Vagina (tissue), 2 donors: ENCODE measurements around the gene RASGEF1C. TPM values are rescaled to one million over a fixed set of nuclear protein-coding genes. Genes with fewer than 3 reads are reported as not detected.
"Not testable (repeated sequence)": the region's sequence is repeated elsewhere in the genome, so short reads cannot be mapped to it uniquely, and the experiment has no call there.

Experiments used
- DNase-seq, 2 donors: peaks; one replicate each; pipeline ENCODE4 v3.0.0-alpha.2; 2017; ENCODE audit errors: extremely low spot score in 2 of 2
- H3K27ac ChIP-seq: fragments of 200-600 bp; sonication (generic); one replicate; pipeline ENCODE4 v1.5.1; 2019
- H3K27me3 ChIP-seq: fragments of 200-600 bp; sonication (generic); one replicate; pipeline ENCODE4 v1.5.1; 2019
- H3K36me3 ChIP-seq, 2 donors: fragments of 200-600 bp; sonication (generic); one replicate each; pipeline ENCODE4 v1.5.1; 2017 to 2019
- H3K4me1 ChIP-seq: fragments of 200-600 bp; sonication (generic); one replicate; pipeline ENCODE4 v1.5.1; 2019
- H3K4me3 ChIP-seq, 2 donors: fragments of 200-600 bp; sonication (generic); 1 replicate in 1 of 2; 2 replicates in 1 of 2; pipeline ENCODE4 v1.5.1; 2016 to 2019
- H3K9me3 ChIP-seq: fragments of 200-600 bp; sonication (generic); one replicate; pipeline ENCODE4 v1.5.1; 2019
- POLR2A ChIP-seq, 2 donors: fragments of 450-650 bp; IDR thresholded peaks; one replicate each; pipeline ENCODE4 v1.6.1; 2017; ENCODE audit warnings: antibody characterized with exemption in 2 of 2, mild to moderate bottlenecking in 2 of 2, moderate library complexity in 2 of 2
- POLR2AphosphoS5 ChIP-seq, 2 donors: sonication (generic); formaldehyde crosslinking; IDR thresholded peaks; one replicate each; pipeline ENCODE4 v1.9.0; 2017; ENCODE audit warnings: antibody characterized with exemption in 2 of 2, mild to moderate bottlenecking in 2 of 2, low read depth in 1 of 2; ENCODE audit not compliant: insufficient read depth in 1 of 2
- intact Hi-C: fragments of 100-400 bp; cut with DNase I; formaldehyde crosslinking; loops from one replicate; pipeline ENCODE4 v1.15.1; 2023
- total RNA-seq: library from RNA; depleted of rRNA; stranded (reverse); fragments of >200 nt; gene quantifications from one replicate; pipeline ENCODE4 v1.2.3, GENCODE V29; 2016
- TF ChIP-seq, protein P1 (sequence below), 3 experiments: fragments of 450-650 bp in 2 of 3; fragments of 200-600 bp in 1 of 3; sonication (generic) in 1 of 3; IDR thresholded peaks; one replicate each; pipeline ENCODE4 v1.5.1; 2017 to 2019; ENCODE audit warnings: antibody characterized with exemption in 3 of 3, mild to moderate bottlenecking in 2 of 3, moderate library complexity in 2 of 3

Gene RASGEF1C
- total RNA-seq, 1 donor from 2014 or later, result 2.5 TPM

DNA sequence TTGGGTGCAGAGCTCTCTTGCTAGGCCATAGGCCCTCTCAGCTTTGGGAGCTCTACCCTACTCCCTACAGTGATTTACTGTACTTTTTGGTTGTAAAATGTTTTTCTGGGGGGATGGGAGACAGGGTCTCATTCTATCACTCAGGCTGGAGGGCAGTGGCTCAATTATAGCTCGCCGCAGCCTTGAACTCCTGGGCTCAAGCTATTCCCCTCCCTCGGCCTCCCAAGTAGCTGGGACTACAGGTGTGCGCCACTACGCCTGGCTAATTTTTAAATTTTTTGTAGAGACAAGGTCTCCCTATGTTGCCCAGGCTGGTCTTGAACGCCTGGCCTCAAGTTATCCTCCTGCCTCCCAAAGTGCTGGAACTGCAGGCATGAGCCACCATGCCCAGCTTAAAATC is 115.8 kb downstream of the RASGEF1C start:
- H3K9me3 ChIP-seq, result no peaks in the 10 kb centered on the region
- H3K4me1 ChIP-seq, result peaks cover 12% of the 10 kb centered on the region
- intact Hi-C loops, result no loop called here
- no peak for DNase-seq
- no peaks in the 10 kb centered on the region for H3K27me3 ChIP-seq
- no peaks in the 10 kb centered on the region for H3K36me3 ChIP-seq
- no peak overlapping the region for H3K4me3 ChIP-seq
- H3K27ac ChIP-seq, result no peak overlapping the region
- TF ChIP-seq, protein P1, sequence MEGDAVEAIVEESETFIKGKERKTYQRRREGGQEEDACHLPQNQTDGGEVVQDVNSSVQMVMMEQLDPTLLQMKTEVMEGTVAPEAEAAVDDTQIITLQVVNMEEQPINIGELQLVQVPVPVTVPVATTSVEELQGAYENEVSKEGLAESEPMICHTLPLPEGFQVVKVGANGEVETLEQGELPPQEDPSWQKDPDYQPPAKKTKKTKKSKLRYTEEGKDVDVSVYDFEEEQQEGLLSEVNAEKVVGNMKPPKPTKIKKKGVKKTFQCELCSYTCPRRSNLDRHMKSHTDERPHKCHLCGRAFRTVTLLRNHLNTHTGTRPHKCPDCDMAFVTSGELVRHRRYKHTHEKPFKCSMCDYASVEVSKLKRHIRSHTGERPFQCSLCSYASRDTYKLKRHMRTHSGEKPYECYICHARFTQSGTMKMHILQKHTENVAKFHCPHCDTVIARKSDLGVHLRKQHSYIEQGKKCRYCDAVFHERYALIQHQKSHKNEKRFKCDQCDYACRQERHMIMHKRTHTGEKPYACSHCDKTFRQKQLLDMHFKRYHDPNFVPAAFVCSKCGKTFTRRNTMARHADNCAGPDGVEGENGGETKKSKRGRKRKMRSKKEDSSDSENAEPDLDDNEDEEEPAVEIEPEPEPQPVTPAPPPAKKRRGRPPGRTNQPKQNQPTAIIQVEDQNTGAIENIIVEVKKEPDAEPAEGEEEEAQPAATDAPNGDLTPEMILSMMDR (IDR thresholded peaks at IDR 0.05), result no peak
- no peak for TF ChIP-seq POLR2AphosphoS5 (IDR thresholded peaks at IDR 0.05; ENCODE audit: insufficient read depth in 1 of 2, low read depth in 1 of 2)
- TF ChIP-seq POLR2A (IDR thresholded peaks at IDR 0.05), result no peak

DNA sequence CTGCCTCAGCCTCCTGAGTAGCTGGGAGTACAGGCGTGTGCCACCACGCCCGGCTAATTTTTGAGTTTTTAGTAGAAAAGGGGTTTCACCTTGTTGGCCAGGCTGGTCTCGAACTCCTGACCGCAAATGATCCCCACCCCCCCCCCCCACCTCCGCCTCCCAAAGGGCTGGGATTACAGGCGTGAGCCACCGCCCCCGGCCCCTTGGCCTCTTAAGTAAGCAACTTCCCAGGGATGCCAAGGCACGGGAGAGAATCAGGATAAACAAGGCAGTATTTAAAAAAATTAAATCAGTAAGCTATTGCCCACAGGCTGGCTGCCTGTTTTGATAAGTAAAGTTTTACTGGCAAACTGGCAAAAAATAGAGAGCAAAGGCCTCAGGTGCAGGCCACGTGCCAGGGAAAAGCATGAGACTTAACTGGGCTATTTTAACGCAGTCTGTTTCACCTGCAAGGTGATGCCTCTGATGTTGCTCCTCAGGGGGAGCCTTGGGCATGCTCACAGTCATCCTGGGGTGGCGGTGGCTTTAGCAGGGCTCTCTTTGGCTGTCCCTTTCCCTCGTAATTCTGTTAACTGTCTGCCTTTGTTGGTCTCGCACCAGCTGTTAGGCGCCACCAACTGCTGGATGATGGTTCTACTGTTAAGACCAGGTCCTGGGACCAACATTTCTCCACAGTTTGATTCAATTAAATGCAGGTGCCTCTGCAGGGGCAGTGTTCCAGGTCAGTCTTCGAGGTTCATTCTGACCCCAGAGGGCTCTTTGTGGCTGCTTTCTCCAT is 118.1 kb downstream of the RASGEF1C start:
- H3K27me3 ChIP-seq, result no peaks in the 10 kb centered on the region
- TF ChIP-seq POLR2A (IDR thresholded peaks at IDR 0.05), result no peak
- TF ChIP-seq, protein P1 (IDR thresholded peaks at IDR 0.05), result no peak
- TF ChIP-seq POLR2AphosphoS5 (IDR thresholded peaks at IDR 0.05; ENCODE audit: insufficient read depth in 1 of 2, low read depth in 1 of 2), result no peak
- H3K4me1 ChIP-seq, result peaks cover 12% of the 10 kb centered on the region
- intact Hi-C loops, result no loop called here
- H3K27ac ChIP-seq, result peak overlapping the region; percentile 87
- H3K9me3 ChIP-seq, result no peaks in the 10 kb centered on the region
- DNase-seq, result no peak
- peak overlapping the region; percentile 61 to 67 for H3K4me3 ChIP-seq
- no peaks in the 10 kb centered on the region for H3K36me3 ChIP-seq

DNA sequence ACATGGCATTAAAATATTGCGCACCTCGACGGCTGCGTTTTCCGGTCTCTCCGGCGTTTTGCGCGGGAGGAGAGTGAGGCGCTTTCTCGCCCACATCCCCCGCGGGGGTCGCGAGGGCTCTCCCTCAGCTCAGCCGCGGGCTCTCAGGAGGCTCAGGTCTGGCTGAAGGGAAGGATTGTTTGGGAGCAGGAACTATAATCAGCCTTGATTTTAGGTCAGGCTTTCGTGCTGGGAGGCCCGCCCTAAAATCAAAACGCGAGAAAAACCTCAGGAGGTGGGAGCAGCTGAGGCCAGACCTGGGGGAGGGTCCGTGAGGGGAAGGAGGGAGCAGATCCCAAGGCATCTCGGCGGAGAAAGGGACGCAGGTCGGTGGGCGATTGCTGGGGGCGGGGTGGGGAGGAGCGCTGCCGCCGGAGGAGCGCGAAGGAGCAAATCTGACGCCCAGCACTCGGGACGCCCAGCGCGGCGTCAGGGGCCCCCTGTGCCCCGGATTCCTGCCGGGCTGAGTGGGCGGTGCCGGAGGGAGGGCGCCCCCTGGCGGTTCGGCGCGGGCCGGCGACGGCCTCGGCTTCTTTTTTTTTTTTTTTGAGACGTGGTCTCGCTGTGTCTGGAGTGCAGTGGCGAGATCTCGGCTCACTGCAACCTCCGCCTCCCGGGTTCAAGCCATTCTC is 118.8 kb downstream of the RASGEF1C start:
- DNase-seq, result no peak
- H3K36me3 ChIP-seq, result no peaks in the 10 kb centered on the region
- H3K4me1 ChIP-seq, result peaks cover 12% of the 10 kb centered on the region
- H3K27me3 ChIP-seq, result no peaks in the 10 kb centered on the region
- peak overlapping the region; percentile 87 for H3K27ac ChIP-seq
- H3K4me3 ChIP-seq, result peak overlapping the region; percentile 61 to 67
- H3K9me3 ChIP-seq, result no peaks in the 10 kb centered on the region
- intact Hi-C loops, result no loop called here
- TF ChIP-seq, protein P1 (IDR thresholded peaks at IDR 0.05), result peak; percentile 60 to 90 (median 78)
- TF ChIP-seq POLR2A (IDR thresholded peaks at IDR 0.05) (no peak), POLR2AphosphoS5 (IDR thresholded peaks at IDR 0.05; ENCODE audit: insufficient read depth in 1 of 2, low read depth in 1 of 2) (peak in 1 of 2 donors; percentile 64)

DNA sequence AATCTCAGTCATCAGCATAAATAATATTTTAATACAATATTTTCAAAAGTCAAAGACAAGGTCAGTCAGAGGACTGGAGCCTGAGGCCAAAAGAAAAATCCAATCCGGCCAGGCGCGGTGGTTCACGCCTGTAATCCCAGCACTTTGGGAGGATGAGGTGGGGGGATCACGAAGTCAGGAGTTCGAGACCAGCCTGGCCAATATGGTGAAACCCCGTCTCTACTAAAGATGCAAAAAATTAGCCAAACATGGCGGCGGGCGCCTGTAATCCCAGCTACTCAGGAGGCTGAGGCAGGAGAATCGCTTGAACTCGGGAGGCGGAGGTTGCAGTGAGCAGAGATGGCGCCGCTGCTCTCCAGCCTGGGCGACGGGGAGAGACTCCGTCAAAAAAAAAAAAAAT is 119.4 kb downstream of the RASGEF1C start:
- Histone ChIP-seq H3K4me1 (peaks cover 12% of the 10 kb centered on the region), H3K4me3 (peak overlapping the region in 1 of 2 donors; percentile 61)
- intact Hi-C loops, H3K27me3 ChIP-seq, DNase-seq, H3K27ac ChIP-seq, H3K36me3 ChIP-seq, H3K9me3 ChIP-seq: not testable (repeated sequence)

DNA sequence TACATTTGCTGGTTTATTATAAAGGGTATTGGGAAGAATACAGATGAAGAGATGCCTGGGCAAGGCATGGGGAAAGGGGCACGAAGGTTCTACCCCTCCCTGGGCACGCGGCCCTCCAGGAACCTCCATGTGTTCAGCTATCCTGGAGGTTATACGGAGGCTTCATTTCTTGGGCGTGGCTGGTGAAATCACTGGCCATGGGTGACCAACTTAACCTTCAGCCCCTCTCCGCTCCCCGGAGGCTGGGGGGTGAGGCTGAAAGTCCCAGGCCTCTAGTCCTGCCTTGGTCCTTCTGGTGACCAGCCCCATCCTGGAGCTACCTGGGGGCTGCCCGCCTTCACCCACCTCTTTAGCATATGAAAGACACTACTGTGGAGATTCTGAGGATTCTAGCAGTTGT is 120.5 kb downstream of the RASGEF1C start:
- no peak for DNase-seq

More for the DNA sequence above, 120.5 kb downstream of the RASGEF1C start:
- Histone ChIP-seq H3K4me1 (peaks cover 12% of the 10 kb centered on the region), H3K27me3 (no peaks in the 10 kb centered on the region), H3K4me3 (no peak overlapping the region), H3K9me3 (no peaks in the 10 kb centered on the region), H3K27ac (no peak overlapping the region), H3K36me3 (no peaks in the 10 kb centered on the region)
- intact Hi-C loops, result no loop called here
- no peak for TF ChIP-seq POLR2AphosphoS5 (IDR thresholded peaks at IDR 0.05; ENCODE audit: insufficient read depth in 1 of 2, low read depth in 1 of 2)
- TF ChIP-seq, protein P1 (IDR thresholded peaks at IDR 0.05), result no peak
- no peak for TF ChIP-seq POLR2A (IDR thresholded peaks at IDR 0.05)
